Raji (cell line): Measurements from ENCODE around the gene FRMD4B.

Experiments used
- POLR2A ChIP-seq: IDR thresholded peaks from 2 replicates; pipeline ENCODE4 v1.6.1; 2011; ENCODE audit warnings: low read depth, low read length, control low read depth; ENCODE audit not compliant: insufficient read depth

The FRMD4B gene

DNA sequence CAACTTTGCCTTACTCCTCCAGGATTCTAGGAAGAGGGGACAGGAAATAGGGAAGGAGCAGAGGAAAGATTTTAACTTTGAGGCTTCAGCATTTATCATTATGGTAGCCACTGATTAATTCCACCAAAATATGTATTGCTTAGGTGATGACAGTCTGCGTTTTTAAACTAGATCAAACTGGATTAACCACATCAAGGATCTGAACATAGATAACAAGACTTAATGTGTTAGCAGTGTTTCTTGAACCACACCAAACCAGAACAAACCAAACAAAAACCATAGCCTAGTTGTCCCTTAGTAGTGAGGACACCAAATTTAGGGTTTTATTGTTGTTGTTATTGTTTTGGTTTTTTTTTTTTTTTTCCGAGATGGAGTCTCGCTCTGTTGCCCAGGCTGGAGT, 150.0 kb downstream of the FRMD4B start:
- TF ChIP-seq POLR2A = no peak

DNA sequence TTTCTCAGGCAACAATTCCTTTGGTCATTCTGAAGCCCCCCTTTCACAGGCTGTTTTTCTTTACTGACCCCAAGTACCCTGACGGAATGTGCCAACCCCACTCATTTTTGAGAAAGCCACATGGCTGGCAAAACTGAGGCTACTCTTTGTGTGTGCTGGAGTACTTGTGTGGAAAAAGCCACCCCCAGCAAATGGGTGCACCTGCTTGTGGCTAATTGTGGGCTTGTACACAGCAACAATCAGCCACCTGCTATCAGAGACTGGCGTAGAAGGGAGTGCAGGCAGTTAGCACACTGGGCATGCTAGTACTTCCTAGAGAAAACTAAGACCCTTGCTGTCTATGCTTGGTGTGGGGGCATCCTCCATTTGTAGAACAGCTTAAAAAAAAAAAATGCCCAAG, 153.4 kb downstream of the FRMD4B start:
- no peak for TF ChIP-seq POLR2A

GRCh38 chr3:69231929-69232440, 153.9 kb downstream of the FRMD4B start:
- no peak for TF ChIP-seq POLR2A

DNA sequence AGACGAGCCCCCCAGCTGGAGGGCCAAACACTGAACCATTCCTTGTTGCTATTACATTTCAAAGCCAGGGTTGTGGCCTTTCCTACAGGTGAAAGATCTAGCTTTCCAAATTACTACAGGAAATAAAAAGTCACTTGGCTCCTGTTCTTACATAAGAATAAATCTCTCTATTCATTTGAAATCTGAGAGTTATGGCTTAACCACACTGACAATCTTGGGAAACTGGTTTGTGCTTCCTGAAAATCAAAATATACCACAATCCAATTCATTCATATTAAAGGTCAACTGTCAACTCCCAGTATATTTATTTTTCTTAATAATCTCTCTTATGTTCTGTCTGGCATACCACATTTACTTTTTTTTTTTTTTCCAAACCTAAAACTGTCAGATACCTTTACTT, 159.8 kb downstream of the FRMD4B start:
- no peak for TF ChIP-seq POLR2A

DNA sequence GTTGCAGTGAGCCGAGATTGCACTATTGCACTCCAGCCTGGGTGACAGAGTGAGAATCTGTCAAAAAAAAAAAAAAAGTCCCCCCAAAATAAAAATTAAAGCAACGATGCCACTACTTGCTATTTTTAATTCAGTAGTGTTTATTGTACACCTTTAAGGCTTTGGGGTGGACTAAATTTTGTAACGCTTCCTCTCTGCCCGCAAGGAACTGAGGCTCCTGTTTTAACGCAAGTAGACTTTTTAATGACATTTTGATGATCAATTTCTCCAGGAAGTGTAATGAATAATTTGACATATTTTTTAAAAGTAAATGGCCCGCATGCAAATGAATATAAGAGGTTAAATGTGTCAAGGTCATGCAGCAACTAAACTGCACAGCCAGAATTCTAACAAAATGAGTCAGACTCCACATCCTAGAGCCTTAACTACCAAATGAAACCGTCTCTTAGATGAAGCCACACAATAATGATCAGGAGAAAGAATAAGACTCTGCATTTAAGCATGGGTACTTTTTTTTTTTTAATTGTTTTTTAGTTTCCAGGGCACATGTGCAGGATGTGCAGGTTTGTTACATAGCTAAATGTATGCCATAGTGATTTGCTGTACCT, 166.7 kb downstream of the FRMD4B start:
- no peak for TF ChIP-seq POLR2A

DNA sequence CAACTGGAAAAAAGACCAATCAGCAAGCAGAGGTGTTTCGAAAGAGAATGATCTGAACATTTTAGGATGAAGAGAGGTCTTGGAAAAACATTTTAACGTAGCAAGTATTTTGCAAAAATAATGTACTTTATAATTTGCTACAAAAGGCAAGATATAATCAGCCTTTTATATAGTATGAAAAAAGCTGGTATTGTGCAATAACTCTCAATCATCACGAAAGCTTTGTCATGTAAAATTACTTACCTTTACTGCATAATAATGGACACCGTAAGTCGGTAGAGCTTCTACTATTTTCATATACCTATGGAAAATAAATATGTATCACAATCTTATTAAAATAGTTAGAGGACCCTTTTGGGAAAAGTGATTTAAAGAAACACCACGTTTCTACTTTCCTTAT, 167.8 kb downstream of the FRMD4B start:
- no peak for TF ChIP-seq POLR2A

DNA sequence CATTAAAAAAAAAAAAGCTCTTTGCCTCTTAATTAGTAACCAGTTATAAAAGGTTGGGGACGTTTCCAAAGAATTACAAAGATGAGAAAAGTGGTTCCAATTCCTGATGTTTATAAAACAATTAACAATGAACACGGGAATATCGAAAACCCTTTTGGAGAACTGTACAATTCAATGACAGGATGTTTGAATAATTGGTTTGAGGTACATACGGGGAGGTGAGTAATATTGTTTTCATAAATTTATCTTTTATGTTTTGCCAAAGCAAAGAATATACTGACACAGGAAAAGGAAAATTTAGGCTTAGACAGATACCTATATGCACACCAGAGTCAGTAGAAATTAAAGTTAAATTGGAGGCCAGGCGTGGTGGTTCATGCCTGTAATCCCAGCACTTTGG, 168.9 kb downstream of the FRMD4B start:
- no peak for TF ChIP-seq POLR2A

GRCh38 chr3:69214241-69214640, 171.6 kb downstream of the FRMD4B start:
- no peak for TF ChIP-seq POLR2A

GRCh38 chr3:69212411-69213160, 173.3 kb downstream of the FRMD4B start:
- no peak for TF ChIP-seq POLR2A

DNA sequence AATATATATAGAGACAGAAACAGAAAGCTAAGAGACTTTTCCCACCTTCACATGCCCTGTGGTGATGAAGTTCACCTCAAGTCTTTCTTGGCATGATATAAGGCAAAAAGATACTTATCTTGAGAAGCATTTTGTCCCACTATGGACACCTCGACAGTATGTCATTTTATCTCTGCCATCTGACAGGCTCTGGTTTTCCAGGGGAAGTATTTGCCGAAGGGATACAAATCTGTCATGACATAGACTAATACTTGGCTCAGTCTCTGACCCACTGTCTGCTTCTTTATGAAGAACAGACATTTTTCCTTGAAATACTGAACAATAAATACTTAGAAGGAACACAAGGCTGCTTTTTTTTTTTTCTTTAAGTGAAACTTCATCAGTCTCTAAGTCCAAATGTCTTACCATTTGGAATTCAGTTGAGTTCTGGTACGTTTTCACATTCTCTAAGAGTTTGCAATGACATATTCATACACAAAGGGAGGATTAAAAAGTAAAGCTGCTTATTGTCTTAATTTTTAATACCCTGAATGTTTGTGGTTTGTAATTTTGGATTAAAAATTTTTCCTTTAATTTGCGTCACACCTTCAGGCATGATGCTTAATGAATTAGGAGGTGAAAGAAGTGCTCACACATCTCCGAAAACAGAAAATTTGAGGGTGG, 175.7 kb downstream of the FRMD4B start:
- TF ChIP-seq POLR2A = no peak

- no peak for TF ChIP-seq POLR2A
Observed at GRCh38 chr3:69209413-69209812, 176.5 kb downstream of the FRMD4B start.

- no peak for TF ChIP-seq POLR2A
Observed at GRCh38 chr3:69207031-69207430, 178.9 kb downstream of the FRMD4B start.

- no peak for TF ChIP-seq POLR2A
Observed at GRCh38 chr3:69205385-69205784, 180.5 kb downstream of the FRMD4B start.

DNA sequence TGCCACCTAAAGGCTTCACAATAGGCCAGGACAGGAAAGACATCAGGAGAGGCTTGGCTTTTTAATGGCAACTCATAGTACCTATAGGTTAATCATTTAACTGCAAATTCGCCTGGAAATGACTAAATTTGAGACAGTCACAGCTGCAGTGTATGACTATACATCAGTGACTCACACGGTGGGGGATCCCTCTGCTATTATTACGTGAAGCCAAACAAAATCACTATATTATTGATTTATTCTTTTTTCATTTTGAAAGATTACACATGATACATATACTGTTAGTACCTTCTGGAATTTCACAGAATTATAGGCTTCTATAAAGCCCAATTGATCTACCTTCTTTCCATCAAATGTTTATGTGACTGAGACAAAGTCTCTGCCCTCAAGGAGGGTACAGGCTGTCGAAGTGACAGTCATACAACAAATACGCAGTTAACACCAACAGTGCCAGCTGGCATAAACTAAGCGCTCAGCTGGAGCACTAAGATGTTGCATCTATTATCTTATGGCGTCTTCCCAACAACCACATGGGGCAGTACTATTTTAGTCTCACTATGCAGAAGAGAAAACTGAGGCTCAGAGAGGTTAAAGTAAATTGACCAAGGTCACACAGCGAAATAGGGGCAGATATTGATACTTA, 181.5 kb downstream of the FRMD4B start:
- no peak for TF ChIP-seq POLR2A

- no peak for TF ChIP-seq POLR2A
Observed at GRCh38 chr3:69203631-69204314, 182.1 kb downstream of the FRMD4B start.

DNA sequence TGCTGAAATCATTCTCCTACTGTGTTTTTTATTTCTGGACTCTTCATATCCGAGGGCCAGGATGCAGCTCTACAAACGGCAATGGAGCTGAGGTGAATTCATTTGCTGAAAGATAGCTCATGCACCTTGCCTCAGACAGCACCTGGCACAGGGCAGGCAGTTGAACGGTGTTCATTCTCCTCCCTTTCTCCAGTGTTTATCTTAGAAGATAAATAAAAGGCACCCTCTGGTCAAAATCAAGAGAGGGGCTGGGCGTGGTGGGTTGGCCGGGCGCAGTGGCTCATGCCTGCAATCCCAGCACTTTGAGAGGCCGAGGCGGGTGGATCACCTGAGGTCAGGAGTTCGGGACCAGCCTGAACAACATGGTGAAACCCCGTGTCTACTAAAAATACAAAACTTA, 184.2 kb downstream of the FRMD4B start:
- TF ChIP-seq POLR2A = no peak
